ENCODE results near the gene TMEM116. TPM values are rescaled to one million over a fixed set of nuclear protein-coding genes. Genes with fewer than 3 reads are reported as not detected.

Gene TMEM116
- total and polyA plus RNA-seq, 10 of the 15 experiments (the other 5 are each of a cell fraction or from before 2014, with no cell fraction given): 6.0 to 25.7 (median 8.5) TPM

GRCh38 chr12:111975161-111975931 is 37.6 kb downstream of the TMEM116 start:
- 98% methylated on average over 5 of the region's 5 CpGs for WGBS (ENCODE audit: insufficient coverage, insufficient replicate concordance, low lambda C conversion rate, missing lambda C conversion rate)
- no peaks in the 10 kb centered on the region for H3K27me3 ChIP-seq (replicated peaks in 1 of 2; ENCODE audit: control insufficient read depth in 2 of 2, insufficient read depth in 2 of 2, low read length in 1 of 2)
- no peaks in the 10 kb centered on the region for H3K36me3 ChIP-seq (ENCODE audit: control insufficient read depth in 2 of 2, insufficient read depth in 2 of 2, low read length in 1 of 2)
- H3K4me2 ChIP-seq (ENCODE audit: control insufficient read depth, insufficient read depth): no peak overlapping the region
- no peaks in the 10 kb centered on the region for H4K20me1 ChIP-seq (ENCODE audit: control insufficient read depth, insufficient read depth)
- ChIA-PET CTCF (interaction anchor here (0.6 to 0.7 kb wide), 2 partner anchors 37 to 1837 kb away, joined by 3 read pairs; no protein-coding TSS in a partner anchor), POLR2A (interaction anchor here (0.7 kb wide), 1 partner anchor 456 kb away, joined by 3 read pairs; no protein-coding TSS in a partner anchor), SMC1A (ENCODE audit: uncharacterized antibody, unreplicated experiment) (interaction anchor here (1.5 kb wide), 1 partner anchor 19 kb away, joined by 6 read pairs; no protein-coding TSS in a partner anchor), RAD21 (ENCODE audit: unreplicated experiment) (no interaction called here)
- H3K4me3 ChIP-seq: no peak overlapping the region
- DNase-seq (ENCODE audit: low read depth, low spot score) (no peak), FAIRE-seq (no peak), ATAC-seq (no peak)
- intact Hi-C loops (cut with micrococcal nuclease; ENCODE audit: unreplicated experiment): no loop called here
- H3K9ac ChIP-seq (ENCODE audit: control insufficient read depth, insufficient read depth, low read length): no peak overlapping the region
- H3K9me3 ChIP-seq (replicated peaks; ENCODE audit: control insufficient read depth, insufficient read depth, low read length): peaks cover 3% of the 10 kb centered on the region; the same call in 2 of the 3 replicates
- in situ Hi-C loops (cut with MboI): no loop called here
- H3K27ac ChIP-seq (ENCODE audit: control insufficient read depth, insufficient read depth): no peak overlapping the region
- no peaks in the 10 kb centered on the region for H3K4me1 ChIP-seq (ENCODE audit: control insufficient read depth, insufficient read depth, low read length)
- H2AFZ ChIP-seq (ENCODE audit: control insufficient read depth, low read depth, low read length): no peak overlapping the region
- BruUV-seq (replicated peaks): no TSS peak
- no peaks in the 10 kb centered on the region for H3K79me2 ChIP-seq (ENCODE audit: control insufficient read depth, insufficient read depth, low read length)
- TF ChIP-seq ASH2L (IDR thresholded peaks at IDR 0.05; ENCODE audit: borderline replicate concordance, low read depth): no peak
- no peak for TF ChIP-seq FOXM1 (IDR thresholded peaks at IDR 0.05; ENCODE audit: low read depth, low read length)
- TF ChIP-seq CHD1 (IDR thresholded peaks at IDR 0.05; ENCODE audit: low read depth, low read length): no peak
- no peak for TF ChIP-seq ZNF622 (IDR thresholded peaks at IDR 0.05)
- no peak for TF ChIP-seq TCF3 (IDR thresholded peaks at IDR 0.05; ENCODE audit: borderline replicate concordance, insufficient read depth, low read depth, low read length)
- no peak for TF ChIP-seq ZNF592 (IDR thresholded peaks at IDR 0.05)
- no peak for TF ChIP-seq IKZF2 (IDR thresholded peaks at IDR 0.05)
- TF ChIP-seq E4F1 (IDR thresholded peaks at IDR 0.05; ENCODE audit: borderline replicate concordance, partially characterized antibody): no peak
- TF ChIP-seq E2F8 (IDR thresholded peaks at IDR 0.05; ENCODE audit: low read depth, partially characterized antibody): no peak
- no peak for TF ChIP-seq SMAD5 (IDR thresholded peaks at IDR 0.05; ENCODE audit: low read depth)
- no peak for TF ChIP-seq ETV6 (conservative IDR thresholded peaks at IDR 0.05 in 1 of 2, IDR thresholded peaks at IDR 0.05 in 1 of 2; ENCODE audit: borderline replicate concordance in 1 of 2, low read depth in 1 of 2)
- no peak for TF ChIP-seq SUPT20H (IDR thresholded peaks at IDR 0.05; ENCODE audit: borderline replicate concordance, control insufficient read depth, low read depth, low read length)
- TF ChIP-seq FOS (IDR thresholded peaks at IDR 0.05; ENCODE audit: borderline replicate concordance, extremely low read depth, insufficient read length): no peak

All from GM12878 (cell line).